Liver (tissue), 9 donors: ENCODE measurements around the gene CCDC61. TPM values are rescaled to one million over a fixed set of nuclear protein-coding genes. Genes with fewer than 3 reads are reported as not detected.

Source experiments
- DNase-seq: peaks from one replicate; pipeline ENCODE4 v3.0.0-alpha.2; 2017; ENCODE audit warnings: low spot score
- H3K27ac ChIP-seq, 2 donors: one replicate each; pipeline ENCODE4 v1.7.0; 2013; ENCODE audit warnings: inconsistent platforms in 2 of 2, low read length in 2 of 2, control low read depth in 1 of 2, low read depth in 1 of 2, mild to moderate bottlenecking in 1 of 2
- H3K27me3 ChIP-seq, 4 donors: one replicate each; pipeline versions ENCODE4 v1.6.1 to v1.7.0; 2013; ENCODE audit warnings: low read length in 3 of 4, inconsistent platforms in 1 of 4, mild to moderate bottlenecking in 1 of 4, moderate library complexity in 1 of 4; ENCODE audit not compliant: control insufficient read depth in 4 of 4, insufficient read depth in 4 of 4
- H3K36me3 ChIP-seq, 4 donors: one replicate each; pipeline versions ENCODE4 v1.6.1 to v1.7.0; 2013; ENCODE audit warnings: low read length in 3 of 4, mild to moderate bottlenecking in 3 of 4, low read depth in 1 of 4, moderate library complexity in 1 of 4; ENCODE audit not compliant: control insufficient read depth in 4 of 4, insufficient read depth in 3 of 4
- H3K4me1 ChIP-seq, 4 donors: one replicate each; pipeline versions ENCODE4 v1.6.1 to v1.7.0; 2013; ENCODE audit warnings: low read length in 3 of 4, mild to moderate bottlenecking in 3 of 4, moderate library complexity in 1 of 4; ENCODE audit not compliant: control insufficient read depth in 4 of 4, insufficient read depth in 4 of 4
- H3K4me3 ChIP-seq, 3 donors: one replicate each; pipeline versions ENCODE4 v1.6.1 to v1.7.0; 2013; ENCODE audit warnings: low read length in 3 of 3, control low read depth in 1 of 3, low read depth in 1 of 3, mild to moderate bottlenecking in 1 of 3
- H3K9ac ChIP-seq, 2 donors: one replicate each; pipeline ENCODE4 v1.7.0; 2013; ENCODE audit warnings: low read length in 2 of 2, mild to moderate bottlenecking in 2 of 2, moderate library complexity in 2 of 2, control low read depth in 1 of 2, low read depth in 1 of 2
- H3K9me3 ChIP-seq, 4 donors: one replicate each; pipeline versions ENCODE4 v1.6.1 to v1.7.0; 2013; ENCODE audit warnings: low read length in 3 of 4; ENCODE audit not compliant: control insufficient read depth in 4 of 4
- ATF3 ChIP-seq: IDR thresholded peaks from 2 replicates; pipeline ENCODE4 v1.6.1; 2016; ENCODE audit warnings: antibody characterized with exemption
- EGR1 ChIP-seq, 2 donors: IDR thresholded peaks; 2 replicates each; pipeline ENCODE4 v1.6.1; 2016 to 2018; ENCODE audit warnings: antibody characterized with exemption in 2 of 2, low read depth in 2 of 2
- FOXA1 ChIP-seq: IDR thresholded peaks from 2 replicates; pipeline ENCODE4 v1.6.1; 2016; ENCODE audit warnings: antibody characterized with exemption
- FOXA2 ChIP-seq: IDR thresholded peaks from 2 replicates; pipeline ENCODE4 v1.6.1; 2016; ENCODE audit warnings: antibody characterized with exemption
- GABPA ChIP-seq, 2 donors: IDR thresholded peaks in 1 of 2; conservative IDR thresholded peaks in 1 of 2; 2 replicates each; pipeline ENCODE4 v1.6.1; 2016; ENCODE audit warnings: antibody characterized with exemption in 2 of 2, mild to moderate bottlenecking in 1 of 2, moderate library complexity in 1 of 2
- HNF4A ChIP-seq, 2 donors: conservative IDR thresholded peaks; 2 replicates each; pipeline ENCODE4 v1.6.1; 2016; ENCODE audit warnings: antibody characterized with exemption in 2 of 2, mild to moderate bottlenecking in 2 of 2
- HNF4G ChIP-seq: IDR thresholded peaks from 2 replicates; pipeline ENCODE4 v1.6.1; 2016; ENCODE audit warnings: antibody characterized with exemption
- JUND ChIP-seq, 2 donors: IDR thresholded peaks; 2 replicates each; pipeline ENCODE4 v1.6.1; 2016; ENCODE audit warnings: antibody characterized with exemption in 2 of 2
- MAX ChIP-seq: IDR thresholded peaks from 2 replicates; pipeline ENCODE4 v1.6.1; 2016; ENCODE audit warnings: antibody characterized with exemption
- NR2F2 ChIP-seq: IDR thresholded peaks from 2 replicates; pipeline ENCODE4 v1.6.1; 2016; ENCODE audit warnings: antibody characterized with exemption
- RAD21 ChIP-seq, 2 donors: IDR thresholded peaks; 2 replicates each; pipeline ENCODE4 v1.6.1; 2016; ENCODE audit warnings: antibody characterized with exemption in 2 of 2, mild to moderate bottlenecking in 2 of 2
- REST ChIP-seq: IDR thresholded peaks from 2 replicates; pipeline ENCODE4 v1.6.1; 2016; ENCODE audit warnings: antibody characterized with exemption, mild to moderate bottlenecking
- RXRA ChIP-seq, 2 donors: IDR thresholded peaks; 2 replicates each; pipeline ENCODE4 v1.6.1; 2017 to 2018; ENCODE audit warnings: antibody characterized with exemption in 2 of 2, mild to moderate bottlenecking in 1 of 2
- SP1 ChIP-seq: IDR thresholded peaks from 2 replicates; pipeline ENCODE4 v1.6.1; 2018; ENCODE audit warnings: antibody characterized with exemption, mild to moderate bottlenecking
- TAF1 ChIP-seq: conservative IDR thresholded peaks from 2 replicates; pipeline ENCODE4 v1.6.1; 2016; ENCODE audit warnings: antibody characterized with exemption, mild to moderate bottlenecking
- YY1 ChIP-seq: IDR thresholded peaks from 2 replicates; pipeline ENCODE4 v1.6.1; 2016; ENCODE audit warnings: antibody characterized with exemption, mild to moderate bottlenecking
- ZBTB33 ChIP-seq: IDR thresholded peaks from 2 replicates; pipeline ENCODE4 v1.6.1; 2016; ENCODE audit warnings: antibody characterized with exemption
- WGBS: extraction: QIAGEN DNeasy Blood & Tissue Kit; methylation state at CpG from one replicate; pipeline ENCODE4 v1.1.7; 2013; 5-methylcytosine and 5-hydroxymethylcytosine counted together
- polyA plus RNA-seq, 2 donors: library from polyadenylated mRNA; stranded (reverse) in 1 of 2; unstranded in 1 of 2; fragments of 200-250 nt in 1 of 2; fragments of >200 nt in 1 of 2; fragmentation: Nextera tagmentation in 1 of 2; extraction: Ambion mirVana in 1 of 2; gene quantifications; one replicate each; pipeline versions ENCODE4 v1.2.1 to v1.2.3, GENCODE V29; 2013 to 2015
- total RNA-seq, 2 donors: library from RNA; depleted of rRNA; stranded (reverse); fragments of >200 nt; gene quantifications; one replicate each; pipeline ENCODE4 v1.2.3, GENCODE V29; 2014
- TF ChIP-seq, protein P1 (sequence below): fragments of 150-350 bp; IDR thresholded peaks from 2 replicates; pipeline ENCODE4 v1.5.1; 2017; ENCODE audit warnings: improper control_type of control experiment, low read depth, low read length; ENCODE audit not compliant: missing input control
- donor health status: healthy.
- donor health status: healthy.
- donor health status: healthy.
- donor health status: healthy.
- donor health status: healthy.

Gene CCDC61
- total and polyA plus RNA-seq, 4 donors = 1.7 to 6.3 (median 2.9) TPM

DNA sequence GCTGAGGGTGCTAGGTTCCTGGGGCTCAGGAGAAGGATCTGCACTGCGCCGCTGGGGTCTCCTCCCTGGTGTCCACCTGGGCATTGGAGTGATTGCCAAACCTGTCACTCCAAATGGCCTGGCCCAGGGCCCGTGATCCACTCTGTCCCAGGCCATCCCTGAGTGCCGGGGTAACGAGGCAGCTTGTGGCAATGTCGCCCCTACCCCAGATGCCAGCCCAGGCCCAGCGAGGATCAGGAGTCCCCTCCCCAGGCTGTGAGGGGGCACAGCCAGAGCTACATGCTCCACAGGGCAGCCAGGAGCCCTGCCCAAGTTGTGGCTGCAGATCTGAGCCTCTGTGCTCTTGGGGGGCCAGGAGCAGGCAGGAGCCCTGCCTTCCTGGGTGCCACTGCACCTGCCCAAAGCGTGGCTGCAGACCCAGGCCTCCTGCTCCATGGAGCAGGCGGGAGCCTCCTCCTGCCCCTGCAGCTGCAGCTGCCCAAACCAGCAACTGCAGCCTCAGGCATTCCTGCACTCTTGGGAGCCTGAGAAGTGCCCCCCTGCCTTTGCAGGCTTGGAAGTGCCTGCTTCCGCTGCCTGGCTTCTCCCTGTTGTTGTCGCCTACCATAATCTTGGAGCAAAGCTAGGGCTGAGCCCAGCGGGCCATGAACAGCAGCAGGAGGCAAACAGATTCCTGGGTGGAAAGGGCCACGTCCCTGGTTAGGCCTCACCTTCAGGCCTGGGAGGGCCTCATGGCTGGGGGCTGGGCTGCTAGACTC is 40.9 kb downstream of the CCDC61 start:
- Histone ChIP-seq H3K9ac (no peak overlapping the region), H3K27me3 (peaks cover 0 to 3% (median 0%) of the 10 kb centered on the region in 4 donors), H3K9me3 (peaks cover 0 to 2% (median 0%) of the 10 kb centered on the region in 4 donors), H3K36me3 (no peaks in the 10 kb centered on the region), H3K4me1 (no peaks in the 10 kb centered on the region), H3K4me3 (no peak overlapping the region), H3K27ac (no peak overlapping the region)
- TF ChIP-seq RXRA (IDR thresholded peaks at IDR 0.05) = no peak
- 85% methylated on average over 13 of the region's 13 CpGs for WGBS
- DNase-seq = no peak

- Histone ChIP-seq H3K36me3 (no peaks in the 10 kb centered on the region), H3K27me3 (peaks cover 0 to 3% (median 0%) of the 10 kb centered on the region in 4 donors), H3K4me3 (no peak overlapping the region), H3K27ac (no peak overlapping the region), H3K9me3 (peaks cover 0 to 2% (median 0%) of the 10 kb centered on the region in 4 donors), H3K4me1 (no peaks in the 10 kb centered on the region), H3K9ac (no peak overlapping the region)
- WGBS = 62% methylated on average over 3 of the region's 3 CpGs
- DNase-seq = no peak
- TF ChIP-seq GABPA (IDR thresholded peaks at IDR 0.05 in 1 of 2, conservative IDR thresholded peaks at IDR 0.05 in 1 of 2) = no peak
- TF ChIP-seq HNF4G = no peak
- no peak for TF ChIP-seq ATF3
- no peak for TF ChIP-seq YY1
- no peak for TF ChIP-seq ZBTB33
- no peak for TF ChIP-seq MAX
- no peak for TF ChIP-seq FOXA1
- TF ChIP-seq SP1 = no peak
These were observed 41.5 kb downstream of the CCDC61 start for GRCh38 chr19:46036744-46037128.

GRCh38 chr19:46040125-46040524 is 44.9 kb downstream of the CCDC61 start:
- H3K9me3 ChIP-seq = peaks cover 2 to 5% (median 3%) of the 10 kb centered on the region in 4 donors
- no peaks in the 10 kb centered on the region for H3K4me1 ChIP-seq
- DNase-seq = no peak
- H3K4me3 ChIP-seq = no peak overlapping the region
- no peaks in the 10 kb centered on the region for H3K36me3 ChIP-seq
- no peak overlapping the region for H3K9ac ChIP-seq
- H3K27ac ChIP-seq = no peak overlapping the region
- H3K27me3 ChIP-seq = peaks cover 0 to 8% (median 1%) of the 10 kb centered on the region in 4 donors
- WGBS = 85% methylated on average over 6 of the region's 6 CpGs
- TF ChIP-seq JUND (IDR thresholded peaks at IDR 0.05) (no peak), YY1 (no peak), RAD21 (IDR thresholded peaks at IDR 0.05) (no peak), EGR1 (IDR thresholded peaks at IDR 0.05; ENCODE audit: low read depth in 2 of 2) (no peak), SP1 (no peak), RXRA (IDR thresholded peaks at IDR 0.05) (no peak), HNF4G (no peak), REST (no peak), ATF3 (no peak), FOXA2 (no peak), TAF1 (no peak), HNF4A (conservative IDR thresholded peaks at IDR 0.05) (no peak), MAX (no peak), FOXA1 (no peak), NR2F2 (no peak), GABPA (IDR thresholded peaks at IDR 0.05 in 1 of 2, conservative IDR thresholded peaks at IDR 0.05 in 1 of 2) (no peak)
- TF ChIP-seq, protein P1, sequence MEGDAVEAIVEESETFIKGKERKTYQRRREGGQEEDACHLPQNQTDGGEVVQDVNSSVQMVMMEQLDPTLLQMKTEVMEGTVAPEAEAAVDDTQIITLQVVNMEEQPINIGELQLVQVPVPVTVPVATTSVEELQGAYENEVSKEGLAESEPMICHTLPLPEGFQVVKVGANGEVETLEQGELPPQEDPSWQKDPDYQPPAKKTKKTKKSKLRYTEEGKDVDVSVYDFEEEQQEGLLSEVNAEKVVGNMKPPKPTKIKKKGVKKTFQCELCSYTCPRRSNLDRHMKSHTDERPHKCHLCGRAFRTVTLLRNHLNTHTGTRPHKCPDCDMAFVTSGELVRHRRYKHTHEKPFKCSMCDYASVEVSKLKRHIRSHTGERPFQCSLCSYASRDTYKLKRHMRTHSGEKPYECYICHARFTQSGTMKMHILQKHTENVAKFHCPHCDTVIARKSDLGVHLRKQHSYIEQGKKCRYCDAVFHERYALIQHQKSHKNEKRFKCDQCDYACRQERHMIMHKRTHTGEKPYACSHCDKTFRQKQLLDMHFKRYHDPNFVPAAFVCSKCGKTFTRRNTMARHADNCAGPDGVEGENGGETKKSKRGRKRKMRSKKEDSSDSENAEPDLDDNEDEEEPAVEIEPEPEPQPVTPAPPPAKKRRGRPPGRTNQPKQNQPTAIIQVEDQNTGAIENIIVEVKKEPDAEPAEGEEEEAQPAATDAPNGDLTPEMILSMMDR = no peak
